ENCODE results near the gene MMP24. TPM values are rescaled to one million over a fixed set of nuclear protein-coding genes. Genes with fewer than 3 reads are reported as not detected.

Gene MMP24
- total RNA-seq, 1 experiment from 2014 or later = 7.1 TPM

DNA sequence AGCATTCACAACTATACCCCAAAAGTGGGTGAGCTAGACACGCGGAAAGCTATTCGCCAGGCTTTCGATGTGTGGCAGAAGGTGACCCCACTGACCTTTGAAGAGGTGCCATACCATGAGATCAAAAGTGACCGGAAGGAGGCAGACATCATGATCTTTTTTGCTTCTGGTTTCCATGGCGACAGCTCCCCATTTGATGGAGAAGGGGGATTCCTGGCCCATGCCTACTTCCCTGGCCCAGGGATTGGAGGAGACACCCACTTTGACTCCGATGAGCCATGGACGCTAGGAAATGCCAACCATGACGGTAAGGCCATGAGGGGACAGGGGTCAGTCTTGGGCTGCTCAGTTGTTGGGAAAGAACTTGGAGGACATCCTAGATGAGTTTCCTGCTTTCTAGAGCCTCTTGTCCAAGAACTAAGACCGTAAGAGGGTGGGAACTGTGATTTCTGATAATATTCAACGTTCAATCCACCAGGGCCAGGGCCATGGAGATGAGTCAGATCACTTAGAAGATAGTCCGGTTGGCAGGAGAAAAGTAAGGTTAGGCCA lies 28.0 kb downstream of the MMP24 start:
- intact Hi-C loops (cut with micrococcal nuclease; ENCODE audit: unreplicated experiment) = no loop called here
- no peak for TF ChIP-seq TCF7L2 (IDR thresholded peaks at IDR 0.05; ENCODE audit: low read depth, low read length)
- no peak for TF ChIP-seq CTCF (IDR thresholded peaks at IDR 0.05)
- TF ChIP-seq, protein P1, sequence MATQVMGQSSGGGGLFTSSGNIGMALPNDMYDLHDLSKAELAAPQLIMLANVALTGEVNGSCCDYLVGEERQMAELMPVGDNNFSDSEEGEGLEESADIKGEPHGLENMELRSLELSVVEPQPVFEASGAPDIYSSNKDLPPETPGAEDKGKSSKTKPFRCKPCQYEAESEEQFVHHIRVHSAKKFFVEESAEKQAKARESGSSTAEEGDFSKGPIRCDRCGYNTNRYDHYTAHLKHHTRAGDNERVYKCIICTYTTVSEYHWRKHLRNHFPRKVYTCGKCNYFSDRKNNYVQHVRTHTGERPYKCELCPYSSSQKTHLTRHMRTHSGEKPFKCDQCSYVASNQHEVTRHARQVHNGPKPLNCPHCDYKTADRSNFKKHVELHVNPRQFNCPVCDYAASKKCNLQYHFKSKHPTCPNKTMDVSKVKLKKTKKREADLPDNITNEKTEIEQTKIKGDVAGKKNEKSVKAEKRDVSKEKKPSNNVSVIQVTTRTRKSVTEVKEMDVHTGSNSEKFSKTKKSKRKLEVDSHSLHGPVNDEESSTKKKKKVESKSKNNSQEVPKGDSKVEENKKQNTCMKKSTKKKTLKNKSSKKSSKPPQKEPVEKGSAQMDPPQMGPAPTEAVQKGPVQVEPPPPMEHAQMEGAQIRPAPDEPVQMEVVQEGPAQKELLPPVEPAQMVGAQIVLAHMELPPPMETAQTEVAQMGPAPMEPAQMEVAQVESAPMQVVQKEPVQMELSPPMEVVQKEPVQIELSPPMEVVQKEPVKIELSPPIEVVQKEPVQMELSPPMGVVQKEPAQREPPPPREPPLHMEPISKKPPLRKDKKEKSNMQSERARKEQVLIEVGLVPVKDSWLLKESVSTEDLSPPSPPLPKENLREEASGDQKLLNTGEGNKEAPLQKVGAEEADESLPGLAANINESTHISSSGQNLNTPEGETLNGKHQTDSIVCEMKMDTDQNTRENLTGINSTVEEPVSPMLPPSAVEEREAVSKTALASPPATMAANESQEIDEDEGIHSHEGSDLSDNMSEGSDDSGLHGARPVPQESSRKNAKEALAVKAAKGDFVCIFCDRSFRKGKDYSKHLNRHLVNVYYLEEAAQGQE (IDR thresholded peaks at IDR 0.05; ENCODE audit: insufficient read depth in 1 of 2, low read depth in 2 of 2, low read length in 1 of 2) = no peak
- TF ChIP-seq POLR2AphosphoS5 (IDR thresholded peaks at IDR 0.05; ENCODE audit: low read depth, low read length) = no peak
- no peak for TF ChIP-seq SIN3A (IDR thresholded peaks at IDR 0.05; ENCODE audit: borderline replicate concordance, insufficient read depth, low read depth, low read length)
- no TSS peak for BruUV-seq (replicated peaks)

DNA sequence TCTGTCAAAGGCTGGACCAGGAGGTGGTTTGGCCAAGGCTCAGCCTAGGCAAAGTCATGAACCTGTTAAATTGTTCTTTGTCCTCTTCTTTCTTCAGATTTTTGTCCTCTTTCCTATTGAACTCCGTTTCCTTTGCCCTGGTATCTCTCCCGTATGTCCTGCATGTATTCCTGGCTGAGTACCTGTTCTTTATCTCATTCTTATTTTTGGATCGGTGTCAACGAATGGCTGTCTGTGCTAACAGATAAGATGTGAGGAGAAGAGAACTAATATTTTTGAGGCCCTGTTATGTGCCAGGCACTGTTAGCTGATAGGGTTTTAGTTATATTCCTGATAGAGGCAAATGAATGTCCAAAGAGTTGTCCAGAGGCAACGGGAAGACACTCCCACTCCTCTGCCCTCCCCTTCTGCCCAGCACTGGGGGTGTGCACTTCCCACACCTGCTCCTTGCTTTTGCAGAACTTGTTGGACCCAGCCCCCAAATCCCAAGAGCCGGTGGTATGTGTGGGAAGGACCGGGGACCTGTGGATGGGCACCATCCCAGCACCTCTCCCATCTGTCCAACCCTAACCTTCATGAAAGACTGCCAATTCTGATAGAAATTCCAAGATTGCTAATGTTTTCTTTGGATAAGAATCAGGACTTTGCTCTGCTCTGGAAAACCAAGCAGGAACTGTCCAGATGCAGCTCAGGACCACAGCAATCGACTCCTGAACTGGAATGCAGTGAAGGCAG lies 30.9 kb downstream of the MMP24 start:
- ChIA-PET CTCF (interaction anchor here (0.6 to 0.7 kb wide), 2 partner anchors 11 to 61 kb away, joined by 3 to 4 read pairs; no protein-coding TSS in a partner anchor), POLR2A (no interaction called here)
- H3K9me3 ChIP-seq (ENCODE audit: control insufficient read depth, insufficient read depth, low read depth, low read length) = no peaks in the 10 kb centered on the region
- no TSS peak for BruUV-seq (replicated peaks)
- TF ChIP-seq, protein P1 (IDR thresholded peaks at IDR 0.05; ENCODE audit: insufficient read depth in 1 of 2, low read depth in 2 of 2, low read length in 1 of 2) = no peak
- no peak for TF ChIP-seq CTCF (IDR thresholded peaks at IDR 0.05)
- no peak for TF ChIP-seq POLR2AphosphoS5 (IDR thresholded peaks at IDR 0.05; ENCODE audit: low read depth, low read length)
- no peak for TF ChIP-seq TCF7L2 (IDR thresholded peaks at IDR 0.05; ENCODE audit: low read depth, low read length)
- TF ChIP-seq SIN3A (IDR thresholded peaks at IDR 0.05; ENCODE audit: borderline replicate concordance, insufficient read depth, low read depth, low read length) = no peak
- intact Hi-C loops (cut with micrococcal nuclease; ENCODE audit: unreplicated experiment) = no loop called here
- peak; percentile 63; the same call in 1 of the 2 replicates for ATAC-seq
- DNase-seq (ENCODE audit: low read depth, low spot score) = no peak
- H3K4me1 ChIP-seq (ENCODE audit: control insufficient read depth, insufficient read depth, low read length) = peaks cover 11% of the 10 kb centered on the region
- H3K27ac ChIP-seq (ENCODE audit: low read length) = no peak overlapping the region
- in situ Hi-C loops (cut with HindIII; ENCODE audit: low pct_unique_long_range_greater_than_20kb, low sequenced_read_pairs) = no loop called here
- H3K4me3 ChIP-seq (ENCODE audit: low read depth in 2 of 2, low read length in 2 of 2) = no peak overlapping the region
- H3K27me3 ChIP-seq (ENCODE audit: control insufficient read depth, insufficient read depth, low read length) = no peaks in the 10 kb centered on the region
- H3K36me3 ChIP-seq (ENCODE audit: control insufficient read depth, insufficient read depth, low read length) = no peaks in the 10 kb centered on the region

More for the DNA sequence above, 28.0 kb downstream of the MMP24 start:
- no peaks in the 10 kb centered on the region for H3K27me3 ChIP-seq (ENCODE audit: control insufficient read depth, insufficient read depth, low read length)
- no peaks in the 10 kb centered on the region for H3K9me3 ChIP-seq (ENCODE audit: control insufficient read depth, insufficient read depth, low read depth, low read length)
- ChIA-PET POLR2A (no interaction called here), CTCF (no interaction called here)
- in situ Hi-C loops (cut with HindIII; ENCODE audit: low pct_unique_long_range_greater_than_20kb, low sequenced_read_pairs) = no loop called here
- no peak for ATAC-seq
- peaks cover 11% of the 10 kb centered on the region for H3K4me1 ChIP-seq (ENCODE audit: control insufficient read depth, insufficient read depth, low read length)
- H3K27ac ChIP-seq (ENCODE audit: low read length) = no peak overlapping the region
- no peaks in the 10 kb centered on the region for H3K36me3 ChIP-seq (ENCODE audit: control insufficient read depth, insufficient read depth, low read length)
- DNase-seq (ENCODE audit: low read depth, low spot score) = no peak
- no peak overlapping the region for H3K4me3 ChIP-seq (ENCODE audit: low read depth in 2 of 2, low read length in 2 of 2)

Data from Panc1 (cell line).